ENCODE measurements around the gene ACOXL.

The ACOXL gene

DNA sequence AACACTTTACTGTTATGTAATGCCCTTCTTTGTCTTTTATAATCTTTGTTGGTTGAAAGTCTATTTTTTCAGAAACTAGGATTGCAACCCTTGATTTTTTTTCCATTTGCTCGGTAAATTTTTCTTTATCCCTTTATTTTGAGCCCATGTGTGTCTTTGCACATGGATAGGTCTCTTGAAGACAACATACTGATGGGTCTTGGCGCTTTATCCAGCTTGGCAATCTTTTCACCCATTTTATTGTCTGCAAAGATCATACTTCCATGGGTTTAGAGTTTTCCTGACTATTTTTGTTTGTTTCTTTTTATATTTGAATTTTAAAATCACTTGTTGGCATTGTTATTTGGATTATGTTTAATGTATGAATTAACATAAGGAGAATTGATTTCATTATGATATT is 27.0 kb downstream of the ACOXL start:
- no peak for DNase-seq

DNA sequence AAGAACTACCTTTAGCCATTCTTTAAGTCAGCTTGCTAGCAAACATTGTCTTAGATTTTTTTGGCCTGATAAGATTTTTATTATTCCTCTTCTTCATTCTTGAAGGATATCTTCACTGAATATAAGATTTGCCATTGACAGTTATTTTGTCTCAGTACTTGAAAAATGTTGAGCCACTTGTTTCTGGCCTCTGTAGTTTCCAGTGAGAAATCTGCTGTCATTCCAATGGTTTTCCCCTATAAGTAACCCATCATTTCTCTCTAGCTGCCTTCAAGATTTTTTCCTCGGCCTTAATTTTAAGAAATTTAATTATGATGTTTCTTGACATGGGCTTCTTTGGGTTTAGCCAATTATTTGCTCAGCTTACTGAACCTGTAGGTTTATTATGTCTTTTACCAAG is 32.6 kb downstream of the ACOXL start:
- DNase-seq = no peak

DNA sequence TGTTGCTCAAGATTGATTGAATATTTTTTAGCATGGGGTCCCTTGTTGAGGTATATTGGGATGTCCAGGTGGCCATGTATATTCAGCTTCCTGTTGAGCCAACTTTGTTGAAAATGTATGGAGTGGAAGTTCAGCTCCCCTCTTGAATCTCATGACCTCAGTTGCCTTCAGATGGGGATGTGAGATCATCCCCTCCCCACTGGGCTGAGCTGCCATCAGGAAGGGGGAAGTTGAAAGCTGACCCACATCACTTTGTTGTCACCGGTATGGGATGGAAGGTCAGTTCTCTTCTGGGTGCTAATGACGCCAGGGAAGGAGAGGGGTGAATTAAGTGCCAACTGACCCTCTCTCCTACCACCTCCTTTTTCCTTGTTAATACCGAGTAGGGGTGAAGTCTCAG is 33.9 kb downstream of the ACOXL start:
- no peak for DNase-seq

DNA sequence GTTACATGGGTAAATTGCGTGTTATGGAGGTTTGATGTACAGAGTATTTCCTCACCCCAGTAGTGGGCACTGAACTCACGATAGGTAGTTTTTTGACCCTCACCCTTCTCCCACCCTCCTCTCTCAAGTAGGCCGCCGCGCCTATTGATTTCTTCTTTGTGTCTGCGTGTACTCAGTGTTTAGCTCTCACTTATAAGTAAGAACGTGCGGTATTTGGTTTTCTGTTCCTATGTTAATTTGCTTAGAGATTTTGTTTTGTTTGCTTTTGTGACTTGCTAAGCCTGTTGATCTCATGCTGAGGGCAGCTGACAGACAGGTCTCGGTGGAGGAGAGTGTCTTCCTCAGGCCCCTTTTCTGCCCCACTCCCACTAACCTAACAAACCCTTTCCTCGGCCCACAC is 36.2 kb downstream of the ACOXL start:
- no peak for DNase-seq

DNA sequence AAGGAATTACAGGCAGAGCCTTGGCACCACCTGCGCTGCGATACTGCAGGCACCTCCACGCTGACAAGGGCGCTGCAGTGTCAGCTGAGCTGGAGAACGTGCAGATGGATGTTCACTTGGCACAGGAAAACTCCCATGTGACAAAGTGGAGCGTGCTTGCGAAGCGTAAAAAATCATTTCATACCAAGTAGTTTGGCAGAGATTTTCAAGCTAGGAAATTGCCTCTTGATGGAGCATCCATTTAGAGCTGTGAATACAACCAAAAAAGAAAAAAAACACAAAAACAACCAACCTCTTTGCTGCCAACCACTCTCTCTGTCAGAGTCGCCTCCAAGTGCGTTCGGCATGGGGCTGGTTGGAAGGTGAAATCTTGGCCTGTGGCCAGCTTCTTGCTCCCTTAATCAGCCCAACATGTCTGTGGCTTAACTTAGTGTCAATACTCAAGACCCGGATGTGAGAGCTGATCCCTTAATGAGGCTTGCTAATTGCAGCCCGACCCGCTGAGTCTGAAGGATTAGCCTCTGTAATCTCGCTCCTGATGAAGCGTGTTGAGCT is 38.1 kb downstream of the ACOXL start:
- DNase-seq = no peak

DNA sequence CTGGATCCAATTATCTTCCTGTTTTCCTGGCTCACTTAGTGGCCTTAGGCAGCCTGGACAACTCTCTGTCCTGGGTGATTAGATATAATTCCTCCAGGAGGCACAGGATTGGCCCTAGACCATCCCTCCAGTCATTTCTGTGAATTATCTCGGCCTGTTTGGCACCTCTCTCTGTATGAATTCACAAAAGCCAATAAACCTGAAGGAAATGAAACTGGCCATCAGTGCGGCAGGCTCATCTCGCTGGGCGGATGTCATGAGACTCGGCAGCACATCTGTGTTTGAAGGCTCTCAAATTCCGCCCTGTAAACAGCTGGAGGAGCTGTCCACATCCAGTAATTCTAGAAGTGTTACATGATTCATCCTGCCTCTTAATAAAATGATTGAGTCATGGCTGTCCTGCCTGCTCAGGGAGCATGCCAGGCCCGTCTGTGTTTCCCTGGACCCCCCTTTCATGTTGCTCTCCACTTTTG is 38.6 kb downstream of the ACOXL start:
- DNase-seq = no peak

DNA sequence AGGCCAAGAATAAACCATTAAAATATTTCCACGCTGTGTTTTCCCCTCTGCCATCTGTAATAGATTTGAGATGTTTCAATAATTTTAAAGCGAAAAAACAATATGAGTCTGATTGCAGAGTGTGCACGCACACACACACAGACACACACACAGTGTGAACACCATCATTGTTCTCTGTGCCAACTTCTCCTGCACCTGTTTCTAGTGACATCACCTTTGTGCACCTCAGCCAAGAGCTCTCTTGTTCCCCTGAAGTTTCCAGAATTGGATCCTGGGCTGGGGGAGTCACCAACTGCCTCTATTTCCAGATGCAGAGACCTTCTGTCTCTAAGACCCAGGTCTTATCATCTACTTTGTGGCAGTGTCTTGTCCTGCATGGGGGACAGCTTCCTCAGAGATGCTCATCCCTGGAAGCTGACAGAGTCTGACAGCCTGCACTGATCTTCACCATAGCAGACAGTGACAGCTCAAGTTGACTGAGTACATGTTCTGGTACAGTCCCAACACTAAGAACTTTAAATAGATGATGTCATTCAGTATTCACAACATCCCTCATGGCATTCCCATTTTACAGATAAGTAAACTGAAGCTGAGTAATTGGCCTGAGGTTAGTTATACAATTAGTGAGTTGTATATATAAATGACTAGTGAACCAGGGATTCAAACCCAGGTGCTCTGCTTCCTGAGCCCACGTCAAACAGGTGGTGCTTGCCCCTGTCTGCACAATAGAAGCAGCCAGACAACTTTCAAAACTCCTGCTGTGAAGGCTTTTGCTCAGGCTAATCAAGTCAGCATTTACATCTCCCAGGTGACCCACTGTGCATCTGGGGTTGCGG is 39.4 kb downstream of the ACOXL start:
- no peak for DNase-seq

DNA sequence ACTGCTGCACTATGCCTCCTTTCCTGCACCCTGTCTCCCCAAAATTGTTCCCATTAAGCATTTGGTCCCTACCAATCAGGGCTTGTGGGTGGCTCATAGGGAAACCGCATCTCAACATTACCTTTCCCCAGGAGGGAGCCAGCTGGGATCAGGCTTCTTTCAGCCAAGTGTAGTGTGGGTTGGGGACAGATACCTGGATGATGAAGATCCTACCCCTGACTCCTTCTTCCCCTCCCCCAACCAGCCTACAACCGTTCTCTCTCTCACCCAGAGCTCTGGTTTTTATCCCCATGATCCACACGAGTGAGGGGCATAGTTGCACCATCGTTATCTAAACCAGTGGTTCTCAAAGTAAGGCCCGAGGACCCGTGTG is 40.0 kb downstream of the ACOXL start:
- DNase-seq = no peak

DNA sequence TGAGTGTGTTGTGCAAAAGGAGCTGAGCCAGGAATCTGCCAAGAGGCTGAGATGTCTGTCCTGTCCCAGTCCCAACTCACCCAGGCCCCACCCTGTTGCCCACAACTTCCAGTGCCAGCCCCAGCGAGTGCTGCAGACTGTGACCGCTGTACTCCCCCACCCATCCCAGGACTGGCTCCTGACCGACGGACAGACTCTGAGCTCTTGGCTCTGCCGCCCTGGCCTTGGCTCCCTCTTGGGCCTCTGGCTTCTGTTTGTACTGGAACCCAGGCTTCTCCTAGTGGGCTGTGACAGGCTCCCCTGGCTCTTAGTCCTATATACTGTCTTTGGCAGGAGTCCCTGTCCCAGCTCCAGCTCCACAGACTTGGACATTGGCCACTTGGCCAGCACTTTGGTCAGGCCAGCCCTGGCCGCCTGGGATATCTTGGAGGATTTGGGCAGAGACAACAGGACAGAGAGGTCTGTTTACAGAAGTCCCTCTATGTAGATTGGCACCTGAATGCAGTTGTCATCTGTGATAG is 41.1 kb downstream of the ACOXL start:
- no peak for DNase-seq

DNA sequence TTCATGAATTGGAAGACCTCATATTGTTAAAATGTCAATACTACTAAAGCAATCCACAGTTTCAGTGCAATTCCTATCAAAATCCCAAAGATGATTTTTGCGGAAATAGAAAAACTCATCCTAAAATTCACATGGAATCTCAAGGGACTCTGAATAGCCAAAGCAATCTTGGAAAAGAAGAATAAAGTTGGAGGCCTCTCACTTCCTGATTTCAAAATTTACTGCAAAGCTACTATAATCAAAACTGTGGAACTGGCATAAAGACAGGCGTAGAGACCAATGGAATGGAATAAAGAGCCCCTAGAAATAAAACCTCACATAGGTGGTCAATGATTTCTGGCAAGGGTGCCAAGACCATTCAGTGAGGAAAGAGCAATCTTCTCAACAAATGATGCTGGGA is 42.3 kb downstream of the ACOXL start:
- DNase-seq = no peak

DNA sequence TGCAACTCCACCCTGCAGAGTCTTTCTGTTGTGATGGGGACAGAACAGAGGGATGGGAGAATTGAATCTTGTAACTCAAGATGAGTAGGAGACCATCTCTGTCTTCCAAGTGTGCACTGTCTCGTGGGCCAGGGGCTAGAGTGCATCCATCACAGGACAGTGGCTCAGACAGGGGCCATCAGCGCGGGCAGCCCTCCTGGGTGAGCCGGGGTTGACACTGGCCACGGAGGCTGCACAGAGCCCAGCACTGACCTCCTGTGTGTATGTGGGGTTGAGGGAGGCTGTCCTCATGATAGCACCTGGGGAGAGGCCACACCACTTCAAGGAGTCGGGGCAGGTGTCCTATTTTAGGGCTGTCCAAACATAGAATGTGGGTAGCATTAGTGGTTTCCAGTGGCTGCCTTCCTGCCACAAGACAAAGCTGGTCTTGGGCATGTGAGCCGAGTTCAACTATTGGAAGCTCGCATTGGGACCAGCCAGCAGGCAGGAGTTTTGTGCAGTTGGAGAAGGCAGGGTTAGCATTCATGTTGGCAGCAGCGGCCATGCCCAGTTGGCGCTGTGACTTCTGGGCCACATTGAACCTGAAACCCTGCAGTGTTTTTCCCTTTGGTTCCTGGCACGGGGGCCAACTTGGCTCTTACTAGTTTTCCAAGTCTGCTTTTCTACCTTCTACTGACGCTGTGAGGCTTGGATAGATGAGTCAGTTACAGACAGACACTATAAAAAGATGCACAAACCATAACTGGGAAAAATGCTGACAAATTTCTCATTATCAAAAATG is 45.3 kb downstream of the ACOXL start:
- no peak for DNase-seq

DNA sequence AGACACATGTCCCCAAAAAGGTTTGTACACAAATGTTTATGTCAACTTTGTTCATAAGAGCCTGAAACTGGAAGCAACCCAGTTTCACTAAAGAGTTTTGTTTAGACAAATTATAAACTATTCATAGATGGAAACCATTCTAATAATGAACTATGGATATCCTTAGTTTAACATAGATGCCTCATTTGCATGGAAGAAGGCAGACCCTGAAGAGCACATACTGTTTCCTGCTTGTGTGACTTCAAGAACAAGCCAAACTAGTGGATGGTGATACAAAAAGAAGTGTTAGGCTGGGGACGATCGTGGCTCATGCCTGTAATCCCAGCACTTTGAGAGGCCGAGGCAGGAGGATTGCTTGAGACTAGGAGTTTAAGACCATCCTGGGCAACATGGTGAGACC is 48.1 kb downstream of the ACOXL start:
- DNase-seq = no peak

DNA sequence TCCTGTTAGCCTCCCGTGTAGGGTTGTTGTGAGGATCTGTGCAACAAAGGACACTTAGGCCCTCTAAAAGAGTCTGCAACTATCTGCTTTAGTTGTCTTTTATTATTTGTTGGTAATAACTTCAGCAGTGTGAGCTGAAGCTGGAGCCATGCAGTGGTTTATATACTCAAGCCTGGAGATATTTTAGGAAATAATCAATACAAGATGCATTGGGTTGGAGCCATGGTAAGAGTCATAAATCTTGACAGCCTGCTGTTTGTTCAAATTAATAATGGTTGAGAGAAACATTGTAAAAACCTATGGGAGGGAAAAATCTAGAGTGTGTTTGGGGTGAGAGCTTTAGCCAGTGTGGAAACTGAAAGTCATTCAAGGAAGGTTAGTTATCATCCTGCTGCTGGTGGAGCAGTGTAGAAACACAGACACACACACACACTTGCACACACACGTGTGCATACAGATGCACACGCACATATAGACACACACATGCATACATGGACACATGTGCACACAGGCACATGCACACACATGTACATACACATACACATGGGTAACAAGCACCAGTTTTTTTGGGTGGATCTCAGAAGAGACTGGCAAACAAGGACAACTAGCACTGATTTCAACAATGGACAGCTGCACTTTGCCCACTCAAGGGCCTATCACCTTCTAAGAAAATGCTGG is 51.0 kb downstream of the ACOXL start:
- no peak for DNase-seq

DNA sequence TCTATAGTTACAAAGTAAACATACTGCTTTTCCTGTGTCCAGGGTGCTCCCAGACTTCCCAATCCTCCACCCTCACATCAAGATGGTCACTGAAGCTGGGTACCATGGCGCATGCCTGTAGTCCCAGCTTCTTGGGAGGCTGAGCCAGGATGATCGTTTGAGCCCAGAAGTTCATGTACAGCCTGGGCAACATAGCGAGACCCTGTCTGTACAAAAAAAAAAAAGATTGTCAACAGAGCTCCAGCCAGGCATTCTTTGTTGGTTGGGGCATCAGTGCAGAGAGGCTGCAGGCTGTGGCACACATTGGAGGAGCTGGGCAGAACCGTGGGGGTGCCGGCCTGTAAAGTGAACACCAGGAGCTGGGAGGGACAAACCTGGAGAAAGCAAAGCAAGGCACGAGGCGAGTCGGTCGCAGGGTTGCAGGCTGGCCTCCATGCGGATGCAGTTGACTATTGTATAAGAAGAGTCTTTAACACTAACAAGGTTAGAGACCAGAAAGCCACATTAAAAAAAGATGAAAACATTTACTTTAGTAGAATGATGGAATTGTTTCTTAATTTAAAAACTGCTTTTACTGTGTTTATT is 51.8 kb downstream of the ACOXL start:
- no peak for DNase-seq

DNA sequence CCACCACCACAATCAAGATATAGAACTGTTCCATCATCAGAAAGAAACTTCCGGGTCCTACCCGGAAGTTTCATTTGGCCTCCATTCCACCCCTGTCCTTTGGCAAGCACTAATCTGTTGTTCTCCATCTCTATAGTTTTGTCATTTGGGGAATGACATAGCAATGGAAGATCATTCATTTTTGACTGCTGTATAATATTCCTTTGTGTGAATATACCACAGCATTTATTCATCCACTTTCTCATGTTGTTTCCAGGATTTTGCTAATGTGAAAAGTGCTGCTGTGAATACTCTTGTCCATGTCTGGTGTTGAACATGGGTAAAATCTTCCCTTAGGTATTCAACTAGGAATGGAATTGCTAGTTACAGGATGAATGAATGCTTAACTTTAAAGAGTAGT is 53.1 kb downstream of the ACOXL start:
- DNase-seq = no peak

DNA sequence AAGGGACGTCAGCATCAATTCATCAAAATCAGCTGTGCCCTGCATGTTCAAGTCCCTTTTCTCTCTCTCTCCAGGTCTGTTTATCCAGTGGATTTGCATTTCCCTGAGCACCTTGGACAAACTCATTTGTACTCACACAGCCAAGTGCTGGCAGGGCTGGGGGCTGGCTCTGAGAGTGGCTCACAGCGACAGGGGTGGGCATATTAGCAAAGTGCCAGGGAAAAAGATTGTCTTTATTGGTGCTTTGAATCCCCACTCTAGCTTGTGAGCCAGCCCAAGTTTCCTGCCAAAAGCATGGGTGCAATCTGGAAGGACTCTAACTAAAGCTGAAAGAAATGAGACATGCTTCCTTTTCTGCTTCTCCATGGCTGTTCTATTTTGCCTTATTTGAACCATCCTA is 56.6 kb downstream of the ACOXL start:
- no peak for DNase-seq

DNA sequence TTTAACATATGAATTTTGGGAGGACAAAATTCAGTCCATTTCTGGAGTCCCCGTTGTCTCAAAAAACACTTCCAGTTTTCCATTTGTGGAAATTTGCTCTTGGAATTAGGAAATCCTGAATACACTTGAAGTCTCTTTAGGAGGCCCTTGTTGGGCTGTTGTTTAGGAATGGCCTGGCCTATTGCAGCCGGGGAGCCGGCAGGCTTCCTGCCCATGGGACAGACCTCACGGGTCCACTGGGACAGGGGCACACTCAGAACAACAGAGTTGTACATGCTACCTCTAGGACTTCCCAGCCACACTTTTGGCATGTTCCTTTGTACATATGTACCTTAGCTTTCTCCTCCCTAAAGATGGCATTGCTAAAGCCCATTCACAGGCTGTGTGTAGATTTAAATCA is 57.3 kb downstream of the ACOXL start:
- no peak for DNase-seq

DNA sequence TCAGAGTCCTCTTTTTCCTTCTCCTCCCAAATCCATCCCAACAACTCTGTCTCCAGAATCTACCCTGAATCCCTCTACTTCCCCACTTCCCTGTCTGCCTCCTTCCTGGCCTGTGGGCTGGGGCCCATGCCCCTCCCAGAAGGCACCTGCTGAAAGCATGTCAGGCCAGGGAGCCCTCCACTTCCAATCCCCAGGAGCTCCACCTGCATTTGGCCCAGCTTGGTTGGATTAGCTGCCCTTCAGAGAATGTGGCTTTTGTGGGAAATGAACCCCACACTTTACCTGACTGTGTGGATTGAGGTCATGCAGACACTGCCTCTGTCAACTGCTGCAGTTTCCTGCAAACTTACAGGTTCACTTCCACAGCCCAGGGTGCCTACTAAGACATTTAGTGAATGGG is 58.5 kb downstream of the ACOXL start:
- DNase-seq = no peak

DNA sequence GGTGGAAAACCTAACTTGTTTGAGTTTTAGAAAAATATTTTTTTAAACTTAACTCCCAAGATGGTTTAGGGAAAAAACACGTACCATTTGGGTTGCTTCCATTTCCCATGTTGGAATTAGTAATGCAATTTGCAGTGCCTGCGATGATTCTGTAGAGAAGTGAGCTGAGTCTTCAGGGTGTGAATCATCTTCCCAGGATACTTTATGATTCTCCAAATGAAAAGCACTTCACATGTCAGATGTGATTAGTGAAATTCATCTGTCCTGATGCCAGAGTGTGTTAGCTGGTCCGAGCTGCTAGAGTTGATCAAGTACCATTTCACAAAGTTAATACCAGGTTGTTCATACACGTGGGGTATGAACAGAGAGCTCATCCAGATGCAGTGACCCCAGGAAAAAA is 59.1 kb downstream of the ACOXL start:
- DNase-seq = no peak

DNA sequence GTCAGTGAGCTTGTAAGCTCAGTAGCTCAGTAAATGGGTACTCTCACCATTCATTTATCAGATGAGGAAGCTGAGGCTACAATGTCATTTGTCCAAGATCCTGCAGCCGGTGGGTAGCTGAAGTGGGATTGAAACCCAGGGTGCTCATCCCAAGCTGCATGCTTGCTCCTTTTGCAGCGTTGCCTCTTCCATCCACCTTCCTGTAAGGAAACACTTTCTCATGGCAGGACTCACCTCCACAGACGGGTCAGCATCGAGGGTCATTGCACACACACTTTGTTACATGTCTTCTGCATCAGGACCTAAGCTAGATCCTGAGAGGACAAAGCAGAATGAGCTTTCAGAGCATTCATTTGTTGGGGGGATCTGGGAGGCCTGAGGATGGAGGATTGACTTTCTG is 60.7 kb downstream of the ACOXL start:
- no peak for DNase-seq

DNA sequence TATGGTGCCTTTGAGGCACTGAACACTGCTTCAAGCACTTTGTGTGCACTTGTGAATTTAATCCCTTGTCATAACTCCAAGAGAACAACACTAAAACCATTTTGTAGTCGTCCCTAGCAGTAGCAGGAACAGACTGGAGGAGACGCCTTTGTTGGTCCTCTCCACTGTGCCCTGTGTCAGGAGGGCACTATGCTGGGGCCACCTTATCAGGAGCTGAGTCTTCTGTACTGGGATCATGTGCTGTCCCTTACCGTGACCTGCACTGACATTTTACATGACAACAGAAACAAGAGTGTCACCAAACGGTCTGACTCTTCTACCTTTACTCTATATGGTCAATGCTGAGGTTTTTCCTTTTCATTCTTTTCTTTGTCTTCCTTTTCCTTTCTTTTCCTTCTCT is 62.0 kb downstream of the ACOXL start:
- DNase-seq = no peak

DNA sequence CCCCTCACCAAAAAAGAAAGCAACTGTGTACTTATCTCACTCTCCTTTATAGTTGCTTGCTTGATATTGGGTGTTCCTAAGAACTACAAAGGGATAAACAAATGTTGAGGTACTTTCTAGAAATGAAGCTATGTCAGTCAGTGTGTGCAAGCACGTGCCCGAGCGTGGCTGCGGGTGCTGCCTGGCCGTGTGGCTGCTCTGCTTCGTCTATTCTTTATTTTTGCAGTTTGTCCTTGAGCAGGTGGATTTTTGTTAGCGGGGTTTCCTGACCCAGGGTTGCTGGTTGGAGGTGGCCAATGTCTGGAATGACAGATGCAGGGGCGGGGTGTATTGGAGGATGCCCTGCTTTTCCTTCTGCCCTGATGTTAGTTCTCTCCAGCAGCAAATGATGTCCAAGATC is 62.6 kb downstream of the ACOXL start:
- DNase-seq = no peak

DNA sequence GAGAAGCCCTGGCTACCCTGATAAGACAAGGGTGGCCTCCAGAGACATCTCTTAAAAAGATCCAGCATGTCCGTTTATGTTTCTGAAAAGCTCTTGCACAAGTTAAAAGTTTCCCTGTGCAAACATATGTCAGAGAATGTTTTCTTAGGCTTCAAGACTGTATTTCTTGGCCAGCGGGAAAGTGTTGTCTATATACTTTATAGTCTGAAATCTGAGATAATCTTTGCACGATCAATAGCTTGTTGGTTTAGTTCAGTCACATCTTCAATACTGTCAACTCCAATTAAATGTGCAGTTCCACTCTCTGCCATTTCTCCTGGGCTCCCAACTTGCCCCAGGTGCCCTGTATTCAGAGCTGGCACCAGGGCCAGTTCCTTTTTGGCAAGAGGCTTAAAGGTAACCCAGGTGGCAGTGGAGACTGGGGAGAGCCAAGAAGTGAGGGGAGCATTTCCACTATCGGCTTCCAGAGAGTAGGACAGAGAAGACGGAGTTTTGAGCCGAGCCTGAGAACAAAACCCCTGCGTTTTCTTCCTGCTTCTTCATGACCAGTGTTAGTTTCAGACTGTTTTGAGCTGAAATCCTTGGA is 64.4 kb downstream of the ACOXL start:
- DNase-seq = no peak
